ENCODE measurements around the gene CRYBA2. TPM values are rescaled to one million over a fixed set of nuclear protein-coding genes. Genes with fewer than 3 reads are reported as not detected.

CRYBA2 gene
- total and polyA plus RNA-seq, 2 experiments from 2014 or later: not detected

DNA sequence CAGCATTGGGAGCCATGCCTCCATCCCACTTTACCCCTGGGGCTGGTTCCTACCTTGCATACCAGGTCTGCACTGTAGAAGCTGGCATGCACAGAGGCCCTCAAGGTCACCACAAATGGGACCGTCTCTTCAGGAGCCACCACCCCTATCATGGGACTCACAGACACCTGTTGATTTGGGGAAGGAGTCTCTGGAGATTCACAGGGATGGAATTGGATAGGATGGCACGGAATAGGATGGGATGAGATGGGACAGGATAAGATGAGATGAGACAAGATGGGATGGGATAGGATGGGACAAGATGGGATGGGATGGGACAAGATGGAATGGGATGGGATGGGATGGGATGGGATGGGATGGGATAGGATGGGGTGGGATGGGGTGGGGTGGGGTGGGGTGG, 16.1 kb upstream of the CRYBA2 start:
- Histone ChIP-seq H3K27me3 (peaks cover 88% of the 10 kb centered on the region), H3K27ac (no peak overlapping the region), H3K4me3 (no peak overlapping the region), H3K9me3 (ENCODE audit: low read depth) (no peaks in the 10 kb centered on the region), H3K36me3 (no peaks in the 10 kb centered on the region), H3K4me1 (ENCODE audit: low read depth) (no peaks in the 10 kb centered on the region)
- TF ChIP-seq CTCF (IDR thresholded peaks at IDR 0.05; ENCODE audit: low read depth, low read length): no peak
- DNase-seq (ENCODE audit: low read depth in 1 of 2, low spot score in 1 of 2): no peak

DNA sequence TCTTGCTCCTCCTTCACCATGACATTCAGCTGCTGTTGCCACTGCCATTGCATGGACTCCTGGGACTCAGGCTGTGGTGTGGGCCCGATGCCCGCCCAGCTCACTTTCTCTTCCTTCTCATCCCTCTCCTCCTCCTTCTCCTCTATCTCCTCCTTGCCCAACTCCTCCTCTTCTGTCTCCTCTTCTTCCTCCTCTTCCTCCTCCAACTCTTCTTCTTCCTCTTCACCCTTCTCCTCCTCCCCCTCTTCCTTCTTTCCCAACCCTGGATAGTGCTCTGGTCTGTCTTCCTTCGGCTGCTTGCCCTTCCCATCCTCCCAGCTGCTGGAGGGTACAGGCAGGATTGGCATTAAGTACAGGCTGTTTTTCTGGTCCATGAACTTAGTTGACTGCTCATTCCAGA, 10.8 kb upstream of the CRYBA2 start:
- DNase-seq (ENCODE audit: low read depth in 1 of 2, low spot score in 1 of 2): no peak
- H3K27me3 ChIP-seq: peaks cover 100% of the 10 kb centered on the region
- H3K36me3 ChIP-seq: no peaks in the 10 kb centered on the region
- no peak overlapping the region for H3K4me3 ChIP-seq
- no peak for TF ChIP-seq CTCF (IDR thresholded peaks at IDR 0.05; ENCODE audit: low read depth, low read length)
- H3K9me3 ChIP-seq (ENCODE audit: low read depth): no peaks in the 10 kb centered on the region
- no peak overlapping the region for H3K27ac ChIP-seq
- peaks cover 15% of the 10 kb centered on the region for H3K4me1 ChIP-seq (ENCODE audit: low read depth)

GRCh38 chr2:219003267-219003634, 10.0 kb upstream of the CRYBA2 start:
- no peak overlapping the region for H3K27ac ChIP-seq
- H3K27me3 ChIP-seq: peaks cover 100% of the 10 kb centered on the region
- H3K9me3 ChIP-seq (ENCODE audit: low read depth): no peaks in the 10 kb centered on the region
- peaks cover 15% of the 10 kb centered on the region for H3K4me1 ChIP-seq (ENCODE audit: low read depth)
- no peak for DNase-seq (ENCODE audit: low read depth in 1 of 2, low spot score in 1 of 2)
- no peak overlapping the region for H3K4me3 ChIP-seq
- H3K36me3 ChIP-seq: no peaks in the 10 kb centered on the region
- TF ChIP-seq CTCF (IDR thresholded peaks at IDR 0.05; ENCODE audit: low read depth, low read length): no peak

DNA sequence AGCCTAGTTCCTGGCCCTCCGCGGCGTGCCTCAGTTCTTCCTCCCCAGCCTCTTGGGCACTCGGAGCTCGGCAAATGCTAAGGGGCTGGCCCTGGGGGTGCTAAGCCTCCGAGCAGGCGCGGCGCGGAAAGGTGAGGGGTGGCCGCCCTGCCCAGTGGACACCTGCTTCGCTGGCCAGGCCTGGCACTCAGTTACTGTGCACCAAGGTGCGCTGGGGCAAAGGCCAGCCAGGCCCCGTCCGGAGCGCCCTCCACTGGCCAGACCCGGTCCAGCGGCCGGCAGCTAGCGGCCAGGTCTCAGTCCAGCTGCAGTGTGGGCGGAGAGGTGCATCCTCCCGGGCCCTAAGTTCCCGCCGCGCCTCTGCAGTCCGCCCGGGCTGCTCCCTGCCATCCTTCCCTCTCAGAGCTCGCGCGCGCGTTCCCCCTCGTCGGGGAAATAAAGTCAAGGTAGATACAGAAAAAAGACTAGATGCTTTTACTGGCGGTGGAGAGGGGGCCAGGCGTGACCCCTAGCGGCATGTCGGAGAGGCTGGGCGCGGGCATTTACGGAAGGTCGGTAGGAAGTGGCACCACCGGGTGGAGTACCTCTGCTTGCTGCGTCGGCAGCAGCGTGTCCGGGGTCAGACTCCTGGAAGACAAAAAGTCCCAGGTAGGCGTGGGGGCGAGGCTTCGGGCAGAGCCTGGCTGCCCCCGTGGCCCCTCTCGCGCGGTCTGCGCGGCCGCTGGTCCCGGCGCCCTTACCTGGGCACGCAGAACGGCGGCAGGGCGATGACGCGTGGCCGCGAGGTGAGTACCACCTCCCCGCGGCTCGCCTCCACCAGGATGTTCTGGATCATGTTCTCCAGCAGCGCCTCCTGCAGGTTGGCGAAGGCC, 9.4 kb upstream of the CRYBA2 start:
- peaks cover 15% of the 10 kb centered on the region for H3K4me1 ChIP-seq (ENCODE audit: low read depth)
- TF ChIP-seq CTCF (IDR thresholded peaks at IDR 0.05; ENCODE audit: low read depth, low read length): peak; percentile 42
- peak overlapping the region; percentile 6 for H3K4me3 ChIP-seq
- no peaks in the 10 kb centered on the region for H3K36me3 ChIP-seq
- peaks cover 94% of the 10 kb centered on the region for H3K27me3 ChIP-seq
- peak; percentile 43 to 71 for DNase-seq (ENCODE audit: low read depth in 1 of 2, low spot score in 1 of 2)
- H3K9me3 ChIP-seq (ENCODE audit: low read depth): no peaks in the 10 kb centered on the region
- H3K27ac ChIP-seq: no peak overlapping the region

DNA sequence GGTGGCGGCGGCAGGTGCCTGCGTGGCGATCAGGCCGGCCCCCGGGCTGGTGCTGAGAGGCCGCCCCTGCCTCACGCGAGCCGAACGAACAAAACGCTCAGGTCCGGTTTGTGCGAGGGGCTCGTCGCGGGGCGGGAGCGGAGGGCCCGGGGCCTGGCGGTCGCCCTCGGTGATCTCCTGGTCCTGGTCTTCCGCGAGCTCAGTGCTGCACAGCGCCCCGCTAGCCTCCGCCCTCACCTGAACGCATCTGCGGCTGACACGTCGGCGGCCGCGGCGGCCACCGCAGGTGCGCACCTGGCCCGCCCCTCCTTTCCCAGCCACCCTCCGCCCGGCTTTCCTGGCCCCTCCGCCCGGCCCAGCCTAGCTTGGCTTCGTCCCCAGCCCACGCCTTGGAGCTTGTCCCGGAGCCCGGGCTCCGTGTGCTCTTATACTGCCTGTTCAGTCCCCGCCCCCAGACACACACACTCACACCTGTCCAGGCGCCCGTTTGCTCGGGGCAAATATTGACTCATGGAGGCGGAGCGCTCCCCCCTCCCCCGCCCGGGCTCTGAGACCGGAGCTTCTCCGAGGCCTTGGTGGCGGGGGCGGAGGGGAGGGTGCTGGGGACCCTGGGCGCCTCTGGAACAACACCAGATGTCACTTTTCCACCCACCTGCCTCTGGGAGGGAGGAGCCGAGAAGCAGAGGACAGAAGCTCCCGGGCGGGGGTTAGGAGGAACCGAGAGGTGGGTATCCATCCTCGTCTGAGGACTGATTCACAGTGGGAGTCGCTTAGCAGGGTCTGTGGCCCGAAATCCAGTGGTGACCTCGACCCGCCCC, 8.6 kb upstream of the CRYBA2 start:
- no peak for TF ChIP-seq CTCF (IDR thresholded peaks at IDR 0.05; ENCODE audit: low read depth, low read length)
- DNase-seq (ENCODE audit: low read depth in 1 of 2, low spot score in 1 of 2): no peak
- H3K4me3 ChIP-seq: peak overlapping the region; percentile 3

More for the DNA sequence above, 8.6 kb upstream of the CRYBA2 start:
- no peaks in the 10 kb centered on the region for H3K36me3 ChIP-seq
- peaks cover 91% of the 10 kb centered on the region for H3K27me3 ChIP-seq
- no peak overlapping the region for H3K27ac ChIP-seq
- no peaks in the 10 kb centered on the region for H3K9me3 ChIP-seq (ENCODE audit: low read depth)
- peaks cover 15% of the 10 kb centered on the region for H3K4me1 ChIP-seq (ENCODE audit: low read depth)

Measured in cardiac muscle cell (in vitro differentiated cells and primary cell).